ENCODE results near the gene DLGAP1.

DLGAP1 gene

GRCh38 chr18:3664563-3665178 is 790.4 kb downstream of the DLGAP1 start:
- peak overlapping the region; percentile 78; the same call in 1 of the 2 replicates for H3K9ac ChIP-seq (ENCODE audit: low read depth, low read length)
- H3K27me3 ChIP-seq (ENCODE audit: insufficient read depth, low read length): no peaks in the 10 kb centered on the region
- H3K4me3 ChIP-seq (ENCODE audit: low read length): no peak overlapping the region
- H3K4me1 ChIP-seq (ENCODE audit: insufficient read depth, low read length): peaks cover 18% of the 10 kb centered on the region
- H3K27ac ChIP-seq (ENCODE audit: low read length): peak overlapping the region; percentile 11
- peaks cover 4% of the 10 kb centered on the region; the same call in 1 of the 2 replicates for H3K9me3 ChIP-seq (ENCODE audit: insufficient read depth, low read depth, low read length)
- peaks cover 12% of the 10 kb centered on the region; the same call in 1 of the 2 replicates for H3K36me3 ChIP-seq (ENCODE audit: insufficient read depth, low read depth, low read length)

DNA sequence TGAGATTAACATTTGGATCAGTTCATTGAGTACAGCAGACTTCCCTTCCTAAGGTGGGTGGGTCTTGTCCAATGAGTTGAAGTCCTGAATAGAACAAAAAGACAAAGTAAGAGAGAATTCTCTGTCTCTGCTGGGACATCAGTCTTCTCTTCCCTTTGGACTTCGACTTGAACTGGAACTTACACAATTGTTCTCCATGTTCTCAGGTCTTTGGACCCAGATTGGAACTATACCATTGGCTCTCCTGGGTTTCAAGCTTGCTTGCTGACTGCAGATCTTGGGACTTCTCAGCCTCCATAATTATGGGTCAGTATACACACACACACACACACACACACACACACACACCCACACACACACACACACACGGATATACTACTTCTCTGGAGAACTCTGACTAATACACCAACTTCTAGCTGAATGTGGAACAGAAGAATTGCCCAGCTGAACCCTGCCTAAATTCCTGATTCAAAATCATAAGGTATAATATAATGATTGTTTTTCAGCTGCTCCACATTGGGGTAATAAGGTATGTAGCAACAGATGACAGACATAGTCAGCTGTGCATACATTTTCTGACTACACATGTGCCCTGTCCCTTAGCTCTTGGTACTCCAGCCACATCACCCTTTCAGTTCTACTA is 791.1 kb downstream of the DLGAP1 start:
- Histone ChIP-seq H3K4me1 (ENCODE audit: insufficient read depth, low read length) (peaks cover 18% of the 10 kb centered on the region), H3K27ac (ENCODE audit: low read length) (peak overlapping the region; percentile 11), H3K9ac (ENCODE audit: low read depth, low read length) (peak overlapping the region; percentile 78; the same call in 1 of the 2 replicates), H3K4me3 (ENCODE audit: low read length) (no peak overlapping the region), H3K9me3 (ENCODE audit: insufficient read depth, low read depth, low read length) (peaks cover 4% of the 10 kb centered on the region; the same call in 1 of the 2 replicates), H3K36me3 (ENCODE audit: insufficient read depth, low read depth, low read length) (peaks cover 12% of the 10 kb centered on the region; the same call in 1 of the 2 replicates), H3K27me3 (ENCODE audit: insufficient read depth, low read length) (no peaks in the 10 kb centered on the region)

DNA sequence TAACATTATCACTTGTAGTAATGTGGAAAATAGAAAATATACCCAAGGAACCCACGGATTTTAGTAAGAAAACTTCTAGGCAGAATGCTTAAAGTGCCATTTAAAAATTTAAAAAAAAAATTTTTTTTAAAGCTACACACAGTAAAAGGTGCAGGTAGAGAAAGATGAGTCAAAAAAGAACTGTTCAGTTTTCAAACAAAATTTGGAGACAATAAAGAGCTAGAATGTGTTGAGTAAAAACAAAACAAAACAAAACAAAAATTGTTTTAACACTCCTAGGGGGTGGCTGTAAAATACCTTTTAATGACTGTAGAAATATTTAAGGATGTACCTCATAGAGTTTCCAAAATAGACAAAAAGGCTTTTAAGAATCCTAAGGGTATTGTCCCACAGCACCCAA is 793.1 kb downstream of the DLGAP1 start:
- peaks cover 4% of the 10 kb centered on the region; the same call in 1 of the 2 replicates for H3K9me3 ChIP-seq (ENCODE audit: insufficient read depth, low read depth, low read length)
- no peaks in the 10 kb centered on the region for H3K27me3 ChIP-seq (ENCODE audit: insufficient read depth, low read length)
- peaks cover 12% of the 10 kb centered on the region; the same call in 1 of the 2 replicates for H3K36me3 ChIP-seq (ENCODE audit: insufficient read depth, low read depth, low read length)
- no peak overlapping the region for H3K4me3 ChIP-seq (ENCODE audit: low read length)
- H3K27ac ChIP-seq (ENCODE audit: low read length): no peak overlapping the region
- H3K9ac ChIP-seq (ENCODE audit: low read depth, low read length): no peak overlapping the region
- H3K4me1 ChIP-seq (ENCODE audit: insufficient read depth, low read length): peaks cover 18% of the 10 kb centered on the region

- H3K9me3 ChIP-seq (ENCODE audit: insufficient read depth, low read depth, low read length): peaks cover 4% of the 10 kb centered on the region; the same call in 1 of the 2 replicates
- H3K27ac ChIP-seq (ENCODE audit: low read length): no peak overlapping the region
- peaks cover 12% of the 10 kb centered on the region; the same call in 1 of the 2 replicates for H3K36me3 ChIP-seq (ENCODE audit: insufficient read depth, low read depth, low read length)
- H3K4me3 ChIP-seq (ENCODE audit: low read length): no peak overlapping the region
- peaks cover 15% of the 10 kb centered on the region for H3K4me1 ChIP-seq (ENCODE audit: insufficient read depth, low read length)
- H3K9ac ChIP-seq (ENCODE audit: low read depth, low read length): no peak overlapping the region
- H3K27me3 ChIP-seq (ENCODE audit: insufficient read depth, low read length): no peaks in the 10 kb centered on the region
Measured at GRCh38 chr18:3660739-3661515, 794.2 kb downstream of the DLGAP1 start.

GRCh38 chr18:3658529-3658928 is 796.6 kb downstream of the DLGAP1 start:
- H3K9ac ChIP-seq (ENCODE audit: low read depth, low read length): no peak overlapping the region
- no peak overlapping the region for H3K4me3 ChIP-seq (ENCODE audit: low read length)
- peaks cover 9% of the 10 kb centered on the region; the same call in 1 of the 2 replicates for H3K36me3 ChIP-seq (ENCODE audit: insufficient read depth, low read depth, low read length)
- H3K27ac ChIP-seq (ENCODE audit: low read length): no peak overlapping the region
- H3K9me3 ChIP-seq (ENCODE audit: insufficient read depth, low read depth, low read length): peaks cover 2% of the 10 kb centered on the region; the same call in 1 of the 2 replicates
- no peaks in the 10 kb centered on the region for H3K4me1 ChIP-seq (ENCODE audit: insufficient read depth, low read length)
- no peaks in the 10 kb centered on the region for H3K27me3 ChIP-seq (ENCODE audit: insufficient read depth, low read length)

DNA sequence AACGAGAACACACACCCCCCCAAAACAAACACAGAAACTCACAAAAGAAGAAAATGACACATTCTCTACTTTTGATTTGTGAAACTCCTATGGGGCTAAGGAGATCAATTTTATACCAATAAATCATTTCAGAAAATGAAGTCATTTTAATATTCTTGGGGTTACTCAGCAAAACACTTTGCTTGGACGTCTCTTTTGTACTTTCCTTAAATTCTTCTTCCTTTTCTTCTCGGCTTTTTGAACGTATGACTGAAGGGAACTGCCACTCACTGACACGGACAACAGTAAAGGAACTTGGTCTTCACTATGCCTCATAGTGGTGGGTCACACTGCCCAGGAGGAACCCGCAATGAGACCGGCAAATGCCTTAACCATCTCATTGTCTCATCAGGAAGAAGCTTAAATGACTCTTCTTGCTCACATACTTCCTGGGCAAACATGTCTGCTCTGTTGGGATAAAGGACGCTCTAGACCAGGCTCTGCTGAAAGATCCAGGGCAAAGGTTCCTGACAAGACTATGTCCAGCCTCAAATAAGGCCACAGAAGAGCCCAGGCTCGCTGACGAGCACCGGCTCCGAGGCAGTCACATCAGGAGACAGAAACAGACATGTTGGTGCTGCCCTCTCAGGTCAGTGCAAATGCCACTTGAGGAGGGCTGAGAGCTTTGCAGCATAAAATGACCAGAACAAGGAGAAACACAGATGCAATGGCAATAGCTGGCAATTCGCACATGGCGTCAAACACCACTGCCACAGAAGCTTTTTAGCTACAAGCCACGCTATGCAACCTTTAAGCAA is 799.7 kb downstream of the DLGAP1 start:
- Histone ChIP-seq H3K27me3 (ENCODE audit: insufficient read depth, low read length) (no peaks in the 10 kb centered on the region), H3K4me3 (ENCODE audit: low read length) (no peak overlapping the region), H3K27ac (ENCODE audit: low read length) (no peak overlapping the region), H3K4me1 (ENCODE audit: insufficient read depth, low read length) (no peaks in the 10 kb centered on the region), H3K9me3 (ENCODE audit: insufficient read depth, low read depth, low read length) (no peaks in the 10 kb centered on the region), H3K9ac (ENCODE audit: low read depth, low read length) (no peak overlapping the region), H3K36me3 (ENCODE audit: insufficient read depth, low read depth, low read length) (no peaks in the 10 kb centered on the region)

DNA sequence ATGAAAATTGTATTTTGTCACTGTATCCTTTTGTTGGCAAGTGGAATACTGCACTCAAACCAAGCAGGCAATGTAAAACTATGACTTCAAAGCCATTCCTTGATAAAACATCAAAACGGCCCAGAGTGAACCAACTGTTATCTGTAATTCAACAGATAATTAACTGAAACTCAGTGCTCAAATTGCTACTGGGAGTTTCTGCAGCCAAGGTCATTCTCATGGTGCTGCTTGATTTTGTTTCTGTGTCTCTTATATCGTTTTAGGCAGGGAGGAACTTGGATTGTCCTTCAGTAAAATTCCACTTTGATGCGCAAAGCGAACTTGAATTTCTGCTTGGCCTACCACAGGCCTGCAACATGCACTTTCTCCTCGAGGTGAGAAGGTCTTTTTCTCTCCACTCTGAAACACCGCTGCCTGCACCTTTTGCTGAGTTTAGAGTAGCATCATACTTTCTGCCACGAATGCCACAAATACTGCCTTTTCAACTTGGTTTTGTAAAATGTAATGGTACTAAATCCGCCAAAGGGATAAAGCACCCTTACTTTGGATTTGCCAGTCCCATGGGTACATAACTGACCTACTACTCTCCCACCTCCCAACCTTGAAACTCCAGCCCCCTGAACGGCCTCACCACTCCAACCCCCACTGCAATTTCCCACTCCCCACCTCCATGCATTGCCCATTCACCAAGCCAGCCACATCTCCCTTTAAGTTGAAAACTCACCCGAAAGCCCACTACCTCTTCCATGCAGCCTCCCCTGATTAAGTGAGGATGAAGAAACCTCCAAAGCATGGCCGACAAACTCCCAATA is 800.5 kb downstream of the DLGAP1 start:
- Histone ChIP-seq H3K27me3 (ENCODE audit: insufficient read depth, low read length) (no peaks in the 10 kb centered on the region), H3K4me3 (ENCODE audit: low read length) (no peak overlapping the region), H3K9me3 (ENCODE audit: insufficient read depth, low read depth, low read length) (no peaks in the 10 kb centered on the region), H3K4me1 (ENCODE audit: insufficient read depth, low read length) (peaks cover 2% of the 10 kb centered on the region; the same call in 1 of the 2 replicates), H3K36me3 (ENCODE audit: insufficient read depth, low read depth, low read length) (no peaks in the 10 kb centered on the region), H3K27ac (ENCODE audit: low read length) (no peak overlapping the region), H3K9ac (ENCODE audit: low read depth, low read length) (no peak overlapping the region)

DNA sequence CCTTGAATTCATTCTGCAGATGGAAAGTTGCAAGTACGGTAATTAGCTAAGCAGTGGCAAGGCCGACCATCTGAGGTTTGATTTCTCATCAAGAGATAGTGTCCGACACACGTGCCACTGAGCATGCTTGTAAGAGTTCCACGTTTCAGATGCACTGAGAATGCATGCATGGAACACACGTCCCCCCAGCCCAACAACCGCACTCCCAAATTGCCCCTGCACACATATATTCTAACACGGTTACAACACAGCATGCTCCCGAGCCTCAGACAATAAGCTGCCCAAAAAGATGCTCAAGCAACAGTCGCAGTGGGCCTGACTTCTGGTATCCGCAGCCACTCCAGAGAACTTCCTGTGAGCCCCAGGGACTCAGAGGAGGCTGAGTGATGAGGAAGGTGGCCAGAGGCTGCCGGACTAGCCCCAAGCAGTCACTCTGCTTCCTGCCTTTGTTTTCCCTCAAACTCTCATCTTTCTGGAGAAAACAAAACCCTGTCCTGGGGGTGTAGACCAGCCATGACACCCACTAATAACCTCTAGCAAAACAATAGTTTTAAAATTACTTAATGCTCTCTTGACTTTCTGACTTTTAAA is 801.2 kb downstream of the DLGAP1 start:
- Histone ChIP-seq H3K4me3 (ENCODE audit: low read length) (no peak overlapping the region), H3K4me1 (ENCODE audit: insufficient read depth, low read length) (peaks cover 9% of the 10 kb centered on the region; the same call in 1 of the 2 replicates), H3K36me3 (ENCODE audit: insufficient read depth, low read depth, low read length) (no peaks in the 10 kb centered on the region), H3K9me3 (ENCODE audit: insufficient read depth, low read depth, low read length) (no peaks in the 10 kb centered on the region), H3K9ac (ENCODE audit: low read depth, low read length) (no peak overlapping the region), H3K27ac (ENCODE audit: low read length) (no peak overlapping the region), H3K27me3 (ENCODE audit: insufficient read depth, low read length) (no peaks in the 10 kb centered on the region)

DNA sequence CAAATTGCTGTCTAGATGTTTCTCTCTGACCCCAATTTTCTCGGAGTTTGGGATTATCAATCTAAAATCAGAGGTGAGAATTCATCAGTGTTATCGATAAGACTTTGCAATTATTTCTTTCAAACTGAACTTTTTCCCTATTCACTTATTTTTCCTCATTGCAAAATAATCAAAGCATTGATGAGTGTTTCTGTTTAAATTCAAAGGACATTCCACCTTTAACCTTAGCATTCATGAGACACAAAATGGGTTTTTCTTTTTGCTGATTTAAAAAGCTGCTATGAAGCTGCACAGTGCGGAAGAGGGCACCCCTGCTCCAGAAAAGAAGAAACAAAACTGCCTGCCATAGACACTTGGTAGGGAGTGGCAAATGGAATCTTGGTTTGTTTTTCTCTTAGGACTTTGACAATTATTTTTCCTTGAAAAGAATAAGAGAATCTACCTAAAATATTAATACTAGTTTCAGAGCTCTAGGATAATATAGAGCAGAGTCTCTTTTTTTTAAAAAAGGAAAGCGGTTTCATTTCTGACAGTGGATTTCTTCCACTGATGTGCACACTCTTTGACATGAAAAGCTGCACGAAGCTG is 801.8 kb downstream of the DLGAP1 start:
- no peak overlapping the region for H3K4me3 ChIP-seq (ENCODE audit: low read length)
- H3K9ac ChIP-seq (ENCODE audit: low read depth, low read length): no peak overlapping the region
- H3K27me3 ChIP-seq (ENCODE audit: insufficient read depth, low read length): no peaks in the 10 kb centered on the region
- H3K36me3 ChIP-seq (ENCODE audit: insufficient read depth, low read depth, low read length): no peaks in the 10 kb centered on the region
- no peak overlapping the region for H3K27ac ChIP-seq (ENCODE audit: low read length)
- no peaks in the 10 kb centered on the region for H3K9me3 ChIP-seq (ENCODE audit: insufficient read depth, low read depth, low read length)
- H3K4me1 ChIP-seq (ENCODE audit: insufficient read depth, low read length): peaks cover 14% of the 10 kb centered on the region; the same call in 1 of the 2 replicates
